Stomach (tissue), 9 donors: ENCODE results near the gene GALNT5. TPM values are rescaled to one million over a fixed set of nuclear protein-coding genes. Genes with fewer than 3 reads are reported as not detected.

Experiments
- DNase-seq, 2 donors: peaks; one replicate each; pipeline versions ENCODE4 v3.0.0 to v3.0.0-alpha.2; 2013 to 2019
- H3K27ac ChIP-seq, 5 donors: fragments of 200-600 bp in 4 of 5; sonication (generic) in 4 of 5; one replicate each; pipeline ENCODE4 v1.5.1; 2013 to 2019; ENCODE audit warnings: mild to moderate bottlenecking in 1 of 5, moderate library complexity in 1 of 5
- H3K27me3 ChIP-seq, 3 donors: fragments of 200-600 bp; sonication (generic); one replicate each; pipeline ENCODE4 v1.5.1; 2017 to 2019; ENCODE audit warnings: mixed run types in 1 of 3
- H3K36me3 ChIP-seq, 4 donors: fragments of 200-600 bp; sonication (generic); 1 replicate in 3 of 4; 2 replicates in 1 of 4; pipeline ENCODE4 v1.5.1; 2016 to 2019
- H3K4me1 ChIP-seq, 4 donors: fragments of 200-600 bp; sonication (generic); one replicate each; pipeline ENCODE4 v1.5.1; 2016 to 2019
- H3K4me3 ChIP-seq, 4 donors: fragments of 200-600 bp; sonication (generic) in 3 of 4; one replicate each; pipeline ENCODE4 v1.5.1; 2016 to 2019; ENCODE audit warnings: mild to moderate bottlenecking in 1 of 4
- H3K9me3 ChIP-seq, 4 donors: fragments of 200-600 bp; sonication (generic); one replicate each; pipeline ENCODE4 v1.5.1; 2016 to 2019
- EP300 ChIP-seq: sonication (generic); formaldehyde crosslinking; IDR thresholded peaks from one replicate; pipeline ENCODE4 v1.6.1; 2017; ENCODE audit warnings: antibody characterized with exemption
- POLR2A ChIP-seq, 4 donors: fragments of 450-650 bp; IDR thresholded peaks; one replicate each; pipeline ENCODE4 v1.6.1; 2016; ENCODE audit warnings: antibody characterized with exemption in 4 of 4, control low read depth in 2 of 4, mild to moderate bottlenecking in 1 of 4, moderate library complexity in 1 of 4
- POLR2AphosphoS5 ChIP-seq, 3 donors: sonication (generic); formaldehyde crosslinking; IDR thresholded peaks; one replicate each; pipeline ENCODE4 v1.6.1; 2016; ENCODE audit warnings: antibody characterized with exemption in 3 of 3
- WGBS, 5 donors: extraction: QIAGEN DNeasy Blood & Tissue Kit in 3 of 5; methylation state at CpG; one replicate each; pipeline versions ENCODE4 v1.1.5 to v1.1.7; 2013 to 2018; 5-methylcytosine and 5-hydroxymethylcytosine counted together
- intact Hi-C: fragments of 100-400 bp; cut with DNase I; formaldehyde crosslinking; loops from one replicate; pipeline ENCODE4 v1.15.1; 2023; ENCODE audit warnings: low total_unique reads
- polyA plus RNA-seq, 3 donors: library from polyadenylated mRNA; stranded (reverse); fragments of 200-250 nt; gene quantifications; one replicate each; pipeline ENCODE4 v1.2.3, GENCODE V29; 2013
- total RNA-seq, 5 donors: library from RNA; depleted of rRNA; stranded (reverse); fragments of >200 nt; gene quantifications; one replicate each; pipeline versions ENCODE4 v1.1.0 to v1.2.3, GENCODE V29; 2014 to 2016
- TF ChIP-seq, protein P1 (sequence below), 7 experiments: fragments of 450-650 bp in 4 of 7; fragments of 200-600 bp in 3 of 7; sonication (generic) in 3 of 7; IDR thresholded peaks; one replicate each; pipeline ENCODE4 v1.5.1; 2016 to 2019; ENCODE audit warnings: antibody characterized with exemption in 7 of 7, control low read depth in 2 of 7, mild to moderate bottlenecking in 1 of 7
- donor health status: healthy with polysubstance abuse.
- donor health status: Bipolar disorder and iron deficiency.
- donor health status: healthy.

GALNT5 gene
- total and polyA plus RNA-seq, 8 donors: 1.1 to 27.5 (median 2.3) TPM

DNA sequence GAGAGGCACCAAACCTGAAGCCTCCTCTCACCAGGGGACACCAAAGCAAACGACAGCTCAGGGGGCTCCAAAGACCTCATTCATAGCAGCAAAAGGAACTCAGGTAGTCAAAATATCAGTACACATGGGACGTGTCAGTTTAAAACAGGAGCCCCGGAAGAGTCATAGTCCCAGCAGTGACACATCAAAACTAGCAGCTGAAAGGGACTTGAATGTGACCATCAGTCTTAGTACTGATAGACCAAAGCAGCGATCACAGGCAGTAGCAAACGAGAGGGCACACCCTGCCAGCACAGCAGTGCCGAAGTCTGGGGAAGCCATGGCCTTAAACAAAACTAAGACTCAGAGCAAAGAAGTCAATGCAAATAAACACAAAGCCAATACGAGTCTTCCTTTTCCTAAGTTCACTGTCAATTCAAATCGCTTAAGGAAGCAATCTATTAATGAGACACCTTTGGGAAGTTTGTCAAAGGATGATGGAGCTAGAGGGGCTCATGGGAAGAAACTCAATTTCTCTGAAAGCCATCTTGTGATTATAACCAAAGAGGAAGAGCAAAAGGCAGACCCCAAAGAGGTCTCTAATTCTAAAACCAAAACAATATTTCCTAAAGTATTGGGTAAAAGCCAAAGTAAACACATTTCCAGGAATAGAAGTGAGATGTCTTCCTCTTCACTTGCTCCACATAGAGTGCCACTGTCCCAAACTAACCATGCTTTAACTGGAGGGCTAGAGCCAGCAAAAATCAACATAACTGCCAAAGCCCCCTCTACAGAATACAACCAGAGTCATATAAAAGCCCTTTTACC, 1.2 kb downstream of the GALNT5 start:
- 35 to 47% (median 40%) methylated on average over 8 of the region's 8 CpGs for WGBS, 5 donors
- intact Hi-C loops: no loop called here
- Histone ChIP-seq H3K4me1 (peaks cover 13 to 32% (median 20%) of the 10 kb centered on the region in 4 donors), H3K4me3 (peak overlapping the region; percentile 25 to 43 (median 36)), H3K9me3 (no peaks in the 10 kb centered on the region), H3K27ac (peak overlapping the region; percentile 57 to 82 (median 65)), H3K36me3 (no peaks in the 10 kb centered on the region), H3K27me3 (no peaks in the 10 kb centered on the region)
- TF ChIP-seq, protein P1, sequence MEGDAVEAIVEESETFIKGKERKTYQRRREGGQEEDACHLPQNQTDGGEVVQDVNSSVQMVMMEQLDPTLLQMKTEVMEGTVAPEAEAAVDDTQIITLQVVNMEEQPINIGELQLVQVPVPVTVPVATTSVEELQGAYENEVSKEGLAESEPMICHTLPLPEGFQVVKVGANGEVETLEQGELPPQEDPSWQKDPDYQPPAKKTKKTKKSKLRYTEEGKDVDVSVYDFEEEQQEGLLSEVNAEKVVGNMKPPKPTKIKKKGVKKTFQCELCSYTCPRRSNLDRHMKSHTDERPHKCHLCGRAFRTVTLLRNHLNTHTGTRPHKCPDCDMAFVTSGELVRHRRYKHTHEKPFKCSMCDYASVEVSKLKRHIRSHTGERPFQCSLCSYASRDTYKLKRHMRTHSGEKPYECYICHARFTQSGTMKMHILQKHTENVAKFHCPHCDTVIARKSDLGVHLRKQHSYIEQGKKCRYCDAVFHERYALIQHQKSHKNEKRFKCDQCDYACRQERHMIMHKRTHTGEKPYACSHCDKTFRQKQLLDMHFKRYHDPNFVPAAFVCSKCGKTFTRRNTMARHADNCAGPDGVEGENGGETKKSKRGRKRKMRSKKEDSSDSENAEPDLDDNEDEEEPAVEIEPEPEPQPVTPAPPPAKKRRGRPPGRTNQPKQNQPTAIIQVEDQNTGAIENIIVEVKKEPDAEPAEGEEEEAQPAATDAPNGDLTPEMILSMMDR (IDR thresholded peaks at IDR 0.05): no peak
- TF ChIP-seq POLR2AphosphoS5 (IDR thresholded peaks at IDR 0.05): peak in 1 of 3 donors; percentile 50
- DNase-seq: peak; percentile 36 to 39

DNA sequence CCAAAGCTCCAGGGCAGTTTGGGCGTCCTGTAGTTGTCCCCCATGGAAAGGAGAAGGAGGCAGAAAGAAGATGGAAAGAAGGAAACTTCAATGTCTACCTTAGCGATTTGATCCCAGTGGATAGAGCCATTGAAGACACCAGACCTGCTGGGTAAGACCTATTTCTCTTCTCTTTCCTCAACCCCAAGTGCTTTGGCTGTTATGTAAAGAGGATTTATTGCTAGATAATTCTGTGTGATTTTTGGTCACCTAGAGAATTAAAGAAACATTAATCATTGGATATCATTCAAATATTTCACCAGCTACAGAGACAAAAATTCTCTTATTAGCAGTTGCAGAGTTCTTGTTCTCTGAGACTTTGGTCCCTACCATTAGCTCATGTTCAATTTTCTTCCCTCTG, 1.9 kb downstream of the GALNT5 start:
- Histone ChIP-seq H3K9me3 (no peaks in the 10 kb centered on the region), H3K4me3 (no peak overlapping the region), H3K27ac (peak overlapping the region in 2 of 5 donors; percentile 76 to 82), H3K27me3 (no peaks in the 10 kb centered on the region), H3K4me1 (peaks cover 13 to 32% (median 20%) of the 10 kb centered on the region in 4 donors), H3K36me3 (no peaks in the 10 kb centered on the region)
- DNase-seq: no peak
- intact Hi-C loops: no loop called here
- WGBS, 5 donors: 91 to 100% (median 98%) methylated on average over 2 of the region's 2 CpGs
- TF ChIP-seq POLR2AphosphoS5 (IDR thresholded peaks at IDR 0.05) (no peak), EP300 (no peak)
- TF ChIP-seq, protein P1 (IDR thresholded peaks at IDR 0.05): no peak

DNA sequence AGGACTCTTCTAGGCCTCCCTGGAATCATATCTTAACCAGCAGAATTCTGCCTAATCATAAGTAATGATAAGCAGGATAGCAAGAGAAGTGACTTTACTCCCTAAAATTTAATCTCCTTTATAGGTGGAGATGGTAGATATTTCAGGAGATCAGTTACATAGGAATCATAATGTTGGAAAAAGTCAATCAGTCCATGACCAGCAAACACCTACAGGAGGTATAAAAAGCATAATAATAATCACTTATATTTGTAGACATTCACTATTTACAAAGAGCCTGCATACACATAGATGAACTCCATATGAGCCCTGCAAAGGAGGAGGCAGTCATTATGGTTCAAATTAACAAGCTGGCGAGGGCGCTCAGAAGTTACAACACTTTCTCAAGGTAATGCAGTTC, 2.5 kb downstream of the GALNT5 start:
- Histone ChIP-seq H3K4me1 (peaks cover 13 to 32% (median 20%) of the 10 kb centered on the region in 4 donors), H3K9me3 (no peaks in the 10 kb centered on the region), H3K4me3 (no peak overlapping the region), H3K36me3 (no peaks in the 10 kb centered on the region), H3K27ac (peak overlapping the region; percentile 58 to 82 (median 70)), H3K27me3 (no peaks in the 10 kb centered on the region)
- TF ChIP-seq POLR2AphosphoS5 (IDR thresholded peaks at IDR 0.05): no peak
- no peak for TF ChIP-seq POLR2A (IDR thresholded peaks at IDR 0.05)
- TF ChIP-seq, protein P1 (IDR thresholded peaks at IDR 0.05): no peak
- TF ChIP-seq EP300: no peak
- DNase-seq: no peak
- 83 to 97% (median 89%) methylated on average over 2 of the region's 2 CpGs for WGBS, 5 donors
- intact Hi-C loops: no loop called here

DNA sequence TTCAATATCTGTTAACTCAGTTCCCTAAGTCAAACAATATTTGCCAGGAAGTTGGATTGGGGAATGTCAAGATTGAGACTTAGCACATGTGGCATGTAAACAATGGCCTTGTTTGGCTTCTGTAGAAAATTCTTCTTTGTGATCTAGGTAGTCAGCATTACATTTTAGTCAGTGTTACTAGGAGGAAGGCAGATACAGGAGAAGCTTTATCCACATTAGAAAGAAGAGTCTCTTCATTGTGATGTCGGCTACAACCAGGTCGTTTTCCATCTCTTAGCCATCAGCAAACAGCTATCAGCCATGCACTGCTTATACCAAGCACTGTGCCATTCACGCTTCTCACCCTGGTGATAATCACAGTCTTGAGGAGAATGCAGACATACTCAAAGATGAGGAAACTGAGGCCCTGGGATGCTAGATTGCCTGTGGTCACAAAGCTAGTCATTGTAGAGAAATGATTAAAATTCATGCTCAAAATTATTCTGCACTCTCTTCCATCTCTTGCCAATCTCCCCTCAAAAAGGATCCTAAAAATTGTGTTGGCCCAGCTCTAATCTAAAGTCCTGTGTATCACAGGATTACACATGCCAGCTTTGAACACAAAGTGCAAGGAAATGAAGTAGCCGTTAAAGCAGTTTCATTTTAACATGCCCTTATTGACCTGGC, 3.2 kb downstream of the GALNT5 start:
- WGBS, 5 donors: 33 to 57% (median 43%) methylated on average over 4 of the region's 4 CpGs
- Histone ChIP-seq H3K4me1 (peaks cover 13 to 32% (median 20%) of the 10 kb centered on the region in 4 donors), H3K27ac (peak overlapping the region; percentile 58 to 82 (median 74)), H3K9me3 (no peaks in the 10 kb centered on the region), H3K27me3 (no peaks in the 10 kb centered on the region), H3K4me3 (peak overlapping the region in 2 of 4 donors; percentile 6 to 29), H3K36me3 (no peaks in the 10 kb centered on the region)
- peak in 1 of 2 donors; percentile 34 for DNase-seq
- TF ChIP-seq POLR2AphosphoS5 (IDR thresholded peaks at IDR 0.05) (peak in 1 of 3 donors; percentile 54), POLR2A (IDR thresholded peaks at IDR 0.05) (no peak)
- intact Hi-C loops: no loop called here
